Subcutaneous adipose tissue (tissue), 4 donors: ENCODE data around the gene RCAN2. TPM values are rescaled to one million over a fixed set of nuclear protein-coding genes. Genes with fewer than 3 reads are reported as not detected.

Source experiments
- total RNA-seq, 4 donors: library from RNA; depleted of rRNA; stranded (reverse); fragments of >200 nt; gene quantifications; one replicate each; pipeline ENCODE4 v1.1.0, GENCODE V29; 2016
- TF ChIP-seq, protein P1 (sequence below): fragments of 450-650 bp; IDR thresholded peaks from one replicate; pipeline ENCODE4 v1.5.1; 2016; ENCODE audit warnings: low read depth, mild to moderate bottlenecking, control low read depth, antibody characterized with exemption, moderate library complexity

Gene RCAN2
- total RNA-seq, 4 donors from 2014 or later: 8.8 to 17.2 (median 13.7) TPM

GRCh38 chr6:46287681-46288080 lies 203.6 kb downstream of the RCAN2 start:
- TF ChIP-seq, protein P1, sequence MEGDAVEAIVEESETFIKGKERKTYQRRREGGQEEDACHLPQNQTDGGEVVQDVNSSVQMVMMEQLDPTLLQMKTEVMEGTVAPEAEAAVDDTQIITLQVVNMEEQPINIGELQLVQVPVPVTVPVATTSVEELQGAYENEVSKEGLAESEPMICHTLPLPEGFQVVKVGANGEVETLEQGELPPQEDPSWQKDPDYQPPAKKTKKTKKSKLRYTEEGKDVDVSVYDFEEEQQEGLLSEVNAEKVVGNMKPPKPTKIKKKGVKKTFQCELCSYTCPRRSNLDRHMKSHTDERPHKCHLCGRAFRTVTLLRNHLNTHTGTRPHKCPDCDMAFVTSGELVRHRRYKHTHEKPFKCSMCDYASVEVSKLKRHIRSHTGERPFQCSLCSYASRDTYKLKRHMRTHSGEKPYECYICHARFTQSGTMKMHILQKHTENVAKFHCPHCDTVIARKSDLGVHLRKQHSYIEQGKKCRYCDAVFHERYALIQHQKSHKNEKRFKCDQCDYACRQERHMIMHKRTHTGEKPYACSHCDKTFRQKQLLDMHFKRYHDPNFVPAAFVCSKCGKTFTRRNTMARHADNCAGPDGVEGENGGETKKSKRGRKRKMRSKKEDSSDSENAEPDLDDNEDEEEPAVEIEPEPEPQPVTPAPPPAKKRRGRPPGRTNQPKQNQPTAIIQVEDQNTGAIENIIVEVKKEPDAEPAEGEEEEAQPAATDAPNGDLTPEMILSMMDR: no peak

DNA sequence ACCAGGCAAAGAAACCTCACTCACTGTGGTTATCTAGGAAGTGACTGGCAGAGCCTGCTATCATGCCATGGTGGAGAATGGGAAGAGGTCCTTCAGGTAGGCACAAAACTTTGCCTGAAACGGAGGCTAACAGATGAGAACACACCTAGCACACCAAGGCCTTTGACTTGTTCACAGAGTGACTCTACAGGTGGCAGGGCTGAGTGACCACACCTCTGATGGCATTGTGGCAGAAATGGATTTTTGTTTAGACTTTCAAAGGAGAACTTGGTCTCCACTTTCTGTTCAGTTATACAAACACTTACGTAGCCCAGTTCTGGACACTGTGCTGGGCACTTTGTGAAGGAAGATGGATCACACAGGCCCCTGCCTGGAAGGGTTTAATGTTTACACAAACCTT lies 204.2 kb downstream of the RCAN2 start:
- TF ChIP-seq, protein P1: no peak

DNA sequence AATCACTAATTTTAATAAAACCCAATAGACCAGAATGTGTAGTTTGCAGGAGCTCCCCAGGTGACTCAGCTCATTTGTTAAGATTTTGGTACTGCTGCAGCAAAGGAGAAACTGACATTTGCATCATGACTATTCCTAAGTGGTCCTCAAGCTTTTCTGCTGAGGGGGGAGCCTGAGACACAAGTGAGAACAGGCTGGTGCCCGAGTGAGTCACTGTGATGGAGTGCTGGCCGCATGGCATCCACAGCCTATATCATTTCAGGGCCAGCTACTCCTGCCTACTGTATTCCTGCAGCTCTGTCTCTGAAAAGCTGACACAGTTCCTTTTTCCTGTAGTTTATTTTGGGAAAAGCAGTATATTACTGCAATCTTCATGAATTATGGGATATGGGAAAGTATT lies 206.8 kb downstream of the RCAN2 start:
- TF ChIP-seq, protein P1: no peak

DNA sequence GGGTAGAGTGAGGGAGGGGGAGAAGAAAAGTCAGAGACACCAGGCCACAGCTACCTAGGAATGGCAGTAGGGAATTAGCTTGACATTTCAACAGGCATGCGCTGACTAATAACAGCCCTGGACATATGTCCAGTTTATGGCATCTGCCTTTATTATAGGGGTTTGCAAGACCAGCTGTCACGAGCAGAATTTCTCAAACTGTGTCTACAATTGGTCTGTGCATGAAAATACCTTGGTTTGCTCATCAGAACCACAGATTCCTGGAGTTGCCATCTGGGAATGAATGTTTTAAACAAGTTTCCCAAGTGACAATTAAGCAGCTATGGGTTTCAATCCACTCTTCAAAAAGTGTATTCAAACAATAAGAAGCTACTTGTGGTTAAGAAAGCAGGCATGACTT lies 210.1 kb downstream of the RCAN2 start:
- TF ChIP-seq, protein P1: no peak

GRCh38 chr6:46279874-46280273 lies 211.4 kb downstream of the RCAN2 start:
- TF ChIP-seq, protein P1: no peak

DNA sequence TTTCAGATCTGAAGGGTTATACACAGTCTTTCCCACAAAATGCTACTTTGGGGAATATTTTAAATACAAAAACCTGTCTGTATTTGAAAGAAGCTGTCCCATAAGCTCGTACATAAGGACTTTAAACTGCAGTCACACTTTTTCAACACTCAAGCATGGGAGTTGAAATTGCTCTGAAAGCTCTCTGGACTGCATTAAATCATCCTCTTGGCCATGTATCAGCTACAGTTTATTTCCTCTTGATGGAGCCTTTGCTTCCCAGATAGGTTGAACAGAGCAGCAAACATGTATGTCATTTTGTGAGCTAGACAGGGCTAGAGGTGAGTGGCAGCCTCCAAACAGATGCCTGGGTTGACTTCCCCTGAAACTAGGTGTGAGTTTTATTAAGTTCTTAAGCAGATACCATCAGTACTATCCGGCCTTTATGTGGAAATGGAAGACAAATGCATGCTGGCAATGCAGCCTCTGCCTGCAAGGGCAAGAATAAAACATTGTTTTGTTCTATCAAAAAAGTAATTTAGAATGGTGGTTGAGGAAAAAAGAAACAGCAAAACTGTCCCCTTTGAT lies 214.6 kb downstream of the RCAN2 start:
- TF ChIP-seq, protein P1: no peak

- TF ChIP-seq, protein P1: no peak
These were observed 216.7 kb downstream of the RCAN2 start for GRCh38 chr6:46274502-46274901.
